Measurements from ENCODE around the gene AKT1S1. TPM values are rescaled to one million over a fixed set of nuclear protein-coding genes. Genes with fewer than 3 reads are reported as not detected.
"Not testable (repeated sequence)": the region's sequence is repeated elsewhere in the genome, so short reads cannot be mapped to it uniquely, and the experiment has no call there.

AKT1S1 gene
- 59.7 and 61.2 TPM in 2 replicates for total RNA-seq
- long read RNA-seq, partial matches to known transcripts = 0 of 1 reads
- long read RNA-seq, other reads (novel, unspliced or antisense) = 1 of 1 reads

GRCh38 chr19:49877020-49877878 is at the start of gene AKT1S1, which contains the start of gene TBC1D17:
AKT1S1 (minus strand) TSS chr19:49877355; CDS start chr19:49873295, 4,060 bp downstream.
TBC1D17 (plus strand) TSS chr19:49877702; CDS start chr19:49877724, 22 bp downstream.
- Mint-ChIP-seq H3K4me1 (ENCODE audit: unreplicated experiment) (peaks cover 23% of the 10 kb centered on the region), H3K9me3 (ENCODE audit: unreplicated experiment) (no peaks in the 10 kb centered on the region), H3K36me3 (ENCODE audit: unreplicated experiment) (peaks cover 26% of the 10 kb centered on the region), H3K27ac (ENCODE audit: unreplicated experiment) (no peak within 1 kb of the TSS), H3K4me3 (ENCODE audit: unreplicated experiment) (no peak within 1 kb of the TSS), H3K27me3 (ENCODE audit: unreplicated experiment) (no peaks in the 10 kb centered on the region)
- peak; percentile 100 for DNase-seq (ENCODE audit: extremely low spot score, unreplicated experiment)
- no peak for TF ChIP-seq CTCF (IDR thresholded peaks at IDR 0.05)

GRCh38 chr19:49926515-49926914 is 49.4 kb upstream of the AKT1S1 start:
- no peak for DNase-seq (ENCODE audit: extremely low spot score, unreplicated experiment)
- Mint-ChIP-seq H3K27me3 (ENCODE audit: unreplicated experiment) (no peaks in the 10 kb centered on the region), H3K27ac (ENCODE audit: unreplicated experiment) (no peak overlapping the region), H3K4me3 (ENCODE audit: unreplicated experiment) (no peak overlapping the region), H3K36me3 (ENCODE audit: unreplicated experiment) (peaks cover 16% of the 10 kb centered on the region), H3K9me3 (ENCODE audit: unreplicated experiment) (no peaks in the 10 kb centered on the region), H3K4me1 (ENCODE audit: unreplicated experiment) (peaks cover 29% of the 10 kb centered on the region)
- no peak for TF ChIP-seq CTCF (IDR thresholded peaks at IDR 0.05)

GRCh38 chr19:49925486-49925885 is 48.3 kb upstream of the AKT1S1 start:
- H3K36me3 Mint-ChIP-seq (ENCODE audit: unreplicated experiment) = peaks cover 14% of the 10 kb centered on the region
- TF ChIP-seq CTCF (IDR thresholded peaks at IDR 0.05) = no peak
- peaks cover 26% of the 10 kb centered on the region for H3K4me1 Mint-ChIP-seq (ENCODE audit: unreplicated experiment)
- H3K27me3 Mint-ChIP-seq (ENCODE audit: unreplicated experiment) = no peaks in the 10 kb centered on the region
- no peak overlapping the region for H3K4me3 Mint-ChIP-seq (ENCODE audit: unreplicated experiment)
- H3K9me3 Mint-ChIP-seq (ENCODE audit: unreplicated experiment) = no peaks in the 10 kb centered on the region
- DNase-seq (ENCODE audit: extremely low spot score, unreplicated experiment) = no peak
- no peak overlapping the region for H3K27ac Mint-ChIP-seq (ENCODE audit: unreplicated experiment)

- not testable (repeated sequence) for H3K27me3 Mint-ChIP-seq (ENCODE audit: unreplicated experiment); H3K9me3 Mint-ChIP-seq (ENCODE audit: unreplicated experiment); H3K27ac Mint-ChIP-seq (ENCODE audit: unreplicated experiment); DNase-seq (ENCODE audit: extremely low spot score, unreplicated experiment); H3K4me3 Mint-ChIP-seq (ENCODE audit: unreplicated experiment)
- Mint-ChIP-seq H3K36me3 (ENCODE audit: unreplicated experiment) (peaks cover 15% of the 10 kb centered on the region), H3K4me1 (ENCODE audit: unreplicated experiment) (peaks cover 20% of the 10 kb centered on the region)
Observed at GRCh38 chr19:49924881-49925210, 47.7 kb upstream of the AKT1S1 start.

GRCh38 chr19:49924004-49924880 is 47.1 kb upstream of the AKT1S1 start:
- Mint-ChIP-seq H3K36me3 (ENCODE audit: unreplicated experiment) (peaks cover 18% of the 10 kb centered on the region), H3K4me1 (ENCODE audit: unreplicated experiment) (peaks cover 19% of the 10 kb centered on the region), H3K9me3 (ENCODE audit: unreplicated experiment) (no peaks in the 10 kb centered on the region), H3K4me3 (ENCODE audit: unreplicated experiment) (no peak overlapping the region), H3K27ac (ENCODE audit: unreplicated experiment) (no peak overlapping the region), H3K27me3 (ENCODE audit: unreplicated experiment) (no peaks in the 10 kb centered on the region)
- DNase-seq (ENCODE audit: extremely low spot score, unreplicated experiment) = no peak
- no peak for TF ChIP-seq CTCF (IDR thresholded peaks at IDR 0.05)
